Keratinocyte (primary cell): ENCODE data around the gene TRIML1.

Experiments used
- EZH2 ChIP-seq: IDR thresholded peaks from one replicate; pipeline ENCODE4 v1.6.1; 2012; ENCODE audit warnings: inconsistent platforms, mild to moderate bottlenecking, low read length, moderate library complexity
- TF ChIP-seq, protein P1 (sequence below), 3 experiments: IDR thresholded peaks in 1 of 3; conservative IDR thresholded peaks in 1 of 3; optimal IDR thresholded peaks in 1 of 3; 2 replicates in 2 of 3; 3 replicates in 1 of 3; pipeline versions ENCODE3 to v1.5.1; 2011; ENCODE audit warnings: low read length in 3 of 3, mild to moderate bottlenecking in 3 of 3, moderate library complexity in 2 of 3, control low read depth in 1 of 3, inconsistent platforms in 1 of 3; ENCODE audit not compliant: insufficient read depth in 2 of 3; ENCODE audit errors: extremely low read depth in 1 of 3

- TF ChIP-seq, protein P1, sequence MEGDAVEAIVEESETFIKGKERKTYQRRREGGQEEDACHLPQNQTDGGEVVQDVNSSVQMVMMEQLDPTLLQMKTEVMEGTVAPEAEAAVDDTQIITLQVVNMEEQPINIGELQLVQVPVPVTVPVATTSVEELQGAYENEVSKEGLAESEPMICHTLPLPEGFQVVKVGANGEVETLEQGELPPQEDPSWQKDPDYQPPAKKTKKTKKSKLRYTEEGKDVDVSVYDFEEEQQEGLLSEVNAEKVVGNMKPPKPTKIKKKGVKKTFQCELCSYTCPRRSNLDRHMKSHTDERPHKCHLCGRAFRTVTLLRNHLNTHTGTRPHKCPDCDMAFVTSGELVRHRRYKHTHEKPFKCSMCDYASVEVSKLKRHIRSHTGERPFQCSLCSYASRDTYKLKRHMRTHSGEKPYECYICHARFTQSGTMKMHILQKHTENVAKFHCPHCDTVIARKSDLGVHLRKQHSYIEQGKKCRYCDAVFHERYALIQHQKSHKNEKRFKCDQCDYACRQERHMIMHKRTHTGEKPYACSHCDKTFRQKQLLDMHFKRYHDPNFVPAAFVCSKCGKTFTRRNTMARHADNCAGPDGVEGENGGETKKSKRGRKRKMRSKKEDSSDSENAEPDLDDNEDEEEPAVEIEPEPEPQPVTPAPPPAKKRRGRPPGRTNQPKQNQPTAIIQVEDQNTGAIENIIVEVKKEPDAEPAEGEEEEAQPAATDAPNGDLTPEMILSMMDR (optimal IDR thresholded peaks at IDR 0.05 in 1 of 3, IDR thresholded peaks at IDR 0.05 in 1 of 3, conservative IDR thresholded peaks at IDR 0.05 in 1 of 3; ENCODE audit: extremely low read depth in 1 of 3, insufficient read depth in 2 of 3, low read length in 3 of 3), result no peak
- no peak for TF ChIP-seq EZH2
These were observed 30.0 kb upstream of the TRIML1 start, which contains the start of gene TRIML2 for GRCh38 chr4:188109157-188109755.
